Fibroblast of skin of abdomen (primary cell): ENCODE measurements around the gene CLMN.
"Not testable (repeated sequence)": the region's sequence is repeated elsewhere in the genome, so short reads cannot be mapped to it uniquely, and the experiment has no call there.

Experiments used
- DNase-seq: peaks from one replicate; pipeline ENCODE4 v3.0.0-alpha.2; 2013

Gene CLMN

GRCh38 chr14:95190346-95190840 lies 129.3 kb downstream of the CLMN start:
- no peak for DNase-seq

GRCh38 chr14:95189367-95190132 lies 130.2 kb downstream of the CLMN start:
- peak; percentile 62 for DNase-seq

- no peak for DNase-seq
These were observed 131.3 kb downstream of the CLMN start for GRCh38 chr14:95188380-95188779.

GRCh38 chr14:95185767-95186392 lies 133.8 kb downstream of the CLMN start:
- DNase-seq, result no peak

- peak; percentile 51 for DNase-seq
These were observed 134.5 kb downstream of the CLMN start for GRCh38 chr14:95185033-95185766.

GRCh38 chr14:95184413-95184790 lies 135.3 kb downstream of the CLMN start:
- DNase-seq, result no peak

GRCh38 chr14:95183532-95184412 lies 135.9 kb downstream of the CLMN start:
- peak; percentile 55 for DNase-seq

- DNase-seq, result no peak
These were observed 136.6 kb downstream of the CLMN start for GRCh38 chr14:95183082-95183481.

GRCh38 chr14:95182379-95182778 lies 137.3 kb downstream of the CLMN start:
- DNase-seq, result no peak

GRCh38 chr14:95180966-95181741 lies 138.6 kb downstream of the CLMN start:
- no peak for DNase-seq

- DNase-seq, result not testable (repeated sequence)
These were observed 144.0 kb downstream of the CLMN start for GRCh38 chr14:95175670-95176069.

- peak; percentile 29 for DNase-seq
These were observed 145.4 kb downstream of the CLMN start for GRCh38 chr14:95174184-95174792.

- DNase-seq, result no peak
These were observed 146.2 kb downstream of the CLMN start for GRCh38 chr14:95173518-95173917.

GRCh38 chr14:95167177-95167576 lies 152.5 kb downstream of the CLMN start:
- DNase-seq, result no peak

GRCh38 chr14:95165517-95165916 lies 154.2 kb downstream of the CLMN start:
- DNase-seq, result no peak

GRCh38 chr14:95164506-95164905 lies 155.2 kb downstream of the CLMN start:
- no peak for DNase-seq

- DNase-seq, result no peak
These were observed 156.0 kb downstream of the CLMN start for GRCh38 chr14:95163666-95164065.

- no peak for DNase-seq
These were observed 156.6 kb downstream of the CLMN start for GRCh38 chr14:95163132-95163531.

GRCh38 chr14:95162641-95163040 lies 157.1 kb downstream of the CLMN start:
- DNase-seq, result no peak

- peak; percentile 93 for DNase-seq
These were observed 162.2 kb downstream of the CLMN start, which contains the start of gene DICER1 for GRCh38 chr14:95157327-95158189. Gene DICER1 (minus strand): TSS chr14:95157529. CDS start chr14:95133458, 24,071 bp downstream.
